Subcutaneous abdominal adipose tissue (tissue), 5 donors: Measurements from ENCODE around the gene DPP9.
"Not testable (repeated sequence)": the region's sequence is repeated elsewhere in the genome, so short reads cannot be mapped to it uniquely, and the experiment has no call there.

ENCODE experiments used
- H3K27ac ChIP-seq: one replicate; pipeline ENCODE4 v1.7.0; 2013; ENCODE audit warnings: low read depth, mild to moderate bottlenecking, inconsistent platforms, low read length, moderate library complexity
- H3K27me3 ChIP-seq, 5 donors: one replicate each; pipeline ENCODE4 v1.7.0; 2013; ENCODE audit warnings: low read length in 5 of 5, inconsistent platforms in 1 of 5; ENCODE audit not compliant: control insufficient read depth in 5 of 5, insufficient read depth in 4 of 5
- H3K36me3 ChIP-seq, 5 donors: one replicate each; pipeline ENCODE4 v1.7.0; 2013; ENCODE audit warnings: low read length in 5 of 5; ENCODE audit not compliant: control insufficient read depth in 5 of 5, insufficient read depth in 5 of 5
- H3K4me1 ChIP-seq, 5 donors: one replicate each; pipeline ENCODE4 v1.7.0; 2013; ENCODE audit warnings: low read length in 5 of 5, mild to moderate bottlenecking in 3 of 5, moderate library complexity in 1 of 5; ENCODE audit not compliant: control insufficient read depth in 5 of 5, insufficient read depth in 5 of 5
- H3K4me3 ChIP-seq, 5 donors: one replicate each; pipeline ENCODE4 v1.7.0; 2013; ENCODE audit warnings: low read length in 5 of 5, low read depth in 1 of 5
- H3K9ac ChIP-seq, 5 donors: one replicate each; pipeline ENCODE4 v1.7.0; 2013; ENCODE audit warnings: low read length in 5 of 5, mild to moderate bottlenecking in 4 of 5, moderate library complexity in 3 of 5
- H3K9me3 ChIP-seq, 5 donors: one replicate each; pipeline ENCODE4 v1.7.0; 2013; ENCODE audit warnings: low read length in 5 of 5; ENCODE audit not compliant: control insufficient read depth in 5 of 5
- donor health status: healthy.
- donor health status: healthy.
- donor health status: healthy.
- donor health status: healthy.
- donor health status: healthy.

DPP9 gene

DNA sequence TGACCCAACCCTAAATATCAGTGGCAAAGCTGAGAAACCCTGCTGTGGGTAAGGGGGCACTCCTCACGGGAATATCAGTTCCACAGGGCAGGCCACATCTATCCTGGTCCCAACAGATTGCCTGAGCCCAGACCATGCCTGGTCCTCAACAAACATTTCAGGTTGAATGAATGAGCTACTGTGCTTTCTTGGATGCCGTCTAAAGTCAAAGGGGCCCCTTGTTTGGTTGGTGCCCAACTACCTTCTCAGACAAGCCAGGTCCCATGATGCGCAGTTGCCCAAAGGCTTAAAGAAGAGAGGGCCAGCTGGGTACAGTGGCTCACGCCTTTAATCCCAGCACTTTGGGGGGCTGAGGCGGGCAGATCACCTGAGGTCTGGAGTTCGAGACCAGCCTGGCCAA is 2.4 kb downstream of the DPP9 start:
- Histone ChIP-seq H3K27ac (no peak overlapping the region), H3K4me1 (peaks cover 8 to 36% (median 24%) of the 10 kb centered on the region in 5 donors)

DNA sequence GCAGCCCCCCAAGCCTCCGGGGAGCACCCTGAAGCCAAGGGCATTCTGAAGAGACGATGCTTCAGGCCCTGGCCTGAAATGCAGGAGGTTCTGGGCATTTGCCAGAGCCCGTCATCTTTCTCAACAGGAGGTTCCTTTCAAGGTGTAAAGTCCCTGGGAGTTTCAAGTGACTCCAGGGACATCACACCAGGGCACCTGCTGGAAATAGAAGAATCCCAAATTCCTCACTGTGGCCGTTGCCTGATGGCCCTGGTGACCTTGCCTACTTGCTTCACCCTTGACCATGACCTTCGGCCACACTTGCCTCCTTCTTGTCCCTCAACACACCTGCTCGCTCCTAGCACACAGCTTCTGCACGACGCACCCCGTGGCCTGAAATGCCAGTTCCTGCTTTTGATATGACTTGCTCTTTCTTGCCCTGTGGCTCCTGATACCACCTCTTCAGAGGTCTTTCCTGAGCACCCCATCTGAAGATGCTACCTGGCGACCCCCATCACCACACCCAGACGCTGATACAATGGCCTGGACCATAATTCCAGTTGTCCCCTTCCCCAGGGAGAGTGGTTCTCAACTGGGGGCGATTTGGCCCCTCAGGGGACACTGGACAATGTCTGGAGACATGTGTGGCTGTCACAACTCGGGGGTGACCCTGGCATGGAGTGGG is 3.5 kb downstream of the DPP9 start:
- H3K9me3 ChIP-seq, result no peaks in the 10 kb centered on the region
- peak overlapping the region in 1 of 5 donors; percentile 10 for H3K9ac ChIP-seq
- peaks cover 0 to 56% (median 52%) of the 10 kb centered on the region in 5 donors for H3K36me3 ChIP-seq
- H3K27me3 ChIP-seq, result no peaks in the 10 kb centered on the region
- no peak overlapping the region for H3K4me3 ChIP-seq
- H3K4me1 ChIP-seq, result peaks cover 8 to 40% (median 27%) of the 10 kb centered on the region in 5 donors
- H3K27ac ChIP-seq, result no peak overlapping the region

More for the DNA sequence above, 2.4 kb downstream of the DPP9 start:
- Histone ChIP-seq H3K36me3 (peaks cover 0 to 47% (median 44%) of the 10 kb centered on the region in 5 donors), H3K9ac (no peak overlapping the region), H3K27me3 (no peaks in the 10 kb centered on the region), H3K4me3 (no peak overlapping the region), H3K9me3 (no peaks in the 10 kb centered on the region)

- peaks cover 0 to 59% (median 52%) of the 10 kb centered on the region in 5 donors for H3K36me3 ChIP-seq
- peaks cover 7 to 34% (median 24%) of the 10 kb centered on the region in 5 donors for H3K4me1 ChIP-seq
- H3K4me3 ChIP-seq, result no peak overlapping the region
- H3K9me3 ChIP-seq, result no peaks in the 10 kb centered on the region
- no peaks in the 10 kb centered on the region for H3K27me3 ChIP-seq
- no peak overlapping the region for H3K27ac ChIP-seq
- H3K9ac ChIP-seq, result no peak overlapping the region
Observed at GRCh38 chr19:4719499-4719866, 4.2 kb downstream of the DPP9 start.

GRCh38 chr19:4717966-4718701 is 5.5 kb downstream of the DPP9 start:
- Histone ChIP-seq H3K27me3 (no peaks in the 10 kb centered on the region), H3K4me3 (no peak overlapping the region), H3K9me3 (no peaks in the 10 kb centered on the region), H3K4me1 (peaks cover 8 to 42% (median 30%) of the 10 kb centered on the region in 5 donors), H3K9ac (no peak overlapping the region), H3K36me3 (peaks cover 0 to 73% (median 63%) of the 10 kb centered on the region in 5 donors), H3K27ac (no peak overlapping the region)

GRCh38 chr19:4717191-4717965 is 6.3 kb downstream of the DPP9 start:
- H3K27me3 ChIP-seq, result no peaks in the 10 kb centered on the region
- H3K9me3 ChIP-seq, result no peaks in the 10 kb centered on the region
- H3K27ac ChIP-seq, result no peak overlapping the region
- no peak overlapping the region for H3K4me3 ChIP-seq
- H3K9ac ChIP-seq, result no peak overlapping the region
- peaks cover 3 to 40% (median 26%) of the 10 kb centered on the region in 5 donors for H3K4me1 ChIP-seq
- H3K36me3 ChIP-seq, result peaks cover 0 to 80% (median 70%) of the 10 kb centered on the region in 5 donors

DNA sequence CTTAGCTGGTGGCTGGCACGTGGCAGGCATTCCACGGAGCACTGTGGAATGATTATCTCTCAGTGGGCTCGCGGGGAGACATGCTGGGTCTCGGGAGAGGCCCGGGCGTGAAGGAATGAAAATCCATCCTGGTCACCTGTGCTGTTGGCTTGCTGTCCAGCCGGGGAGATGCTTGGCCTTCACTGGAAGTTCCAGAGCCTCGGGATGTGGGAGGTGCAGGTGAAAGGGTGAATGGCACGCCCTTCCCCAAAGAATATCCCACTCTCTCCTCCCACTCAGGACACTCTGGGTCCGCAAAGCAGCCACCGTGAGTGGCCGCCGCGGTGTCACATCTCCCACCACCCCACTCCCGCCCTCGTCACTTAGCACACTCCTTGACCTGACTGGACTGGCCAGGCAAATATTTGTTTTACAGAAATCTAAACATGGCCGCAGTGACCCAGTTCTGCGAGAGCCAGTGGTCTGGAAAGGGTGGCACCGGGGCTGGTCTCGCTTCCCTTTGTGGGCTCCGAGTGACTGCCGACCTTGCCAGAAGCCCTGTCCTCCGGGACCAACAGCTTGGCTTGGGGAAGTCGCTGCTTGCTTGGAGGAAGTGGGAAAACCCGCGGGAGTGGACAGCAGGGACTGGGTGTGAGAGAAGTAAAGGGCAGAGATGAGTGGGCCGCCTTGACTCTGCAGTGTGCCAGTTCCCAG is 8.0 kb downstream of the DPP9 start:
- peaks cover 3 to 32% (median 18%) of the 10 kb centered on the region in 5 donors for H3K4me1 ChIP-seq
- no peak overlapping the region for H3K4me3 ChIP-seq
- no peak overlapping the region for H3K27ac ChIP-seq
- no peaks in the 10 kb centered on the region for H3K27me3 ChIP-seq
- no peaks in the 10 kb centered on the region for H3K9me3 ChIP-seq
- no peak overlapping the region for H3K9ac ChIP-seq
- H3K36me3 ChIP-seq, result peaks cover 0 to 89% (median 80%) of the 10 kb centered on the region in 5 donors

- peaks cover 0 to 89% (median 80%) of the 10 kb centered on the region in 5 donors for H3K36me3 ChIP-seq
- H3K4me1 ChIP-seq, result peaks cover 3 to 32% (median 18%) of the 10 kb centered on the region in 5 donors
- not testable (repeated sequence) for H3K9ac ChIP-seq, H3K9me3 ChIP-seq, H3K27me3 ChIP-seq, H3K27ac ChIP-seq, H3K4me3 ChIP-seq
Observed at GRCh38 chr19:4715178-4715528, 8.5 kb downstream of the DPP9 start.

DNA sequence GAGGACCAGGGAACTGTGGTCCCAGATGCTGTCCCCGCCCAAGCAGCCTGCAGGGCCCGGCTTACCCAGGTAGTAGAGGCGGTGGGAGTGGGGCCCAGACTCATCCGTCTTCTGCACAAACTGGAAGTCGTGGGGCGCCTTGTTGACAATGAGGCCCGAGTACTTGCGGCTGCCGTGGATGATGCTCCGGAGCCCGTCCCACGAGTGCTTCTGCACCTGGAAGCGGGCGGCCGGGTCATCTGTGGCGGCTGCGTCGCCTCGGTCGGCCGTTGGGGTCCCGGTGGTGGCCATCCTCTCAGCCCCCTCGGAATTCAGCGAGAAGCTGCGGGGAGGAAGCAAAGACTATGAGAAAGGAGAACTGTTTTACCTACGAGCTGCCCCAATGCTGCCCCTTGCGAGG is 9.6 kb downstream of the DPP9 start:
- H3K27ac ChIP-seq, result peak overlapping the region; percentile 76
- peaks cover 0 to 90% (median 79%) of the 10 kb centered on the region in 5 donors for H3K36me3 ChIP-seq
- H3K27me3 ChIP-seq, result no peaks in the 10 kb centered on the region
- H3K9ac ChIP-seq, result no peak overlapping the region
- no peaks in the 10 kb centered on the region for H3K9me3 ChIP-seq
- H3K4me1 ChIP-seq, result peaks cover 3 to 41% (median 27%) of the 10 kb centered on the region in 5 donors
- no peak overlapping the region for H3K4me3 ChIP-seq

GRCh38 chr19:4713384-4713951 is 10.2 kb downstream of the DPP9 start:
- H3K27ac ChIP-seq, result peak overlapping the region; percentile 76
- no peaks in the 10 kb centered on the region for H3K27me3 ChIP-seq
- peaks cover 0 to 85% (median 75%) of the 10 kb centered on the region in 5 donors for H3K36me3 ChIP-seq
- peaks cover 3 to 41% (median 27%) of the 10 kb centered on the region in 5 donors for H3K4me1 ChIP-seq
- H3K9ac ChIP-seq, result no peak overlapping the region
- H3K9me3 ChIP-seq, result no peaks in the 10 kb centered on the region
- peak overlapping the region in 2 of 5 donors; percentile 10 to 42 for H3K4me3 ChIP-seq
